RWPE2 (cell line): ENCODE results near the gene OAT.
"Not testable (repeated sequence)": the region's sequence is repeated elsewhere in the genome, so short reads cannot be mapped to it uniquely, and the experiment has no call there.

Experiments used
- ATAC-seq: fragments of 200-7000 bp; cut with Tn5 transposase; 3 replicates; pipeline ENCODE4 v1.9.1; 2021; ENCODE audit warnings: low read depth
- DNase-seq: peaks from one replicate; pipeline ENCODE4 v3.0.0-alpha.2; 2020; ENCODE audit warnings: low spot score
- H3K27ac ChIP-seq: fragments of 450-650 bp; 2 replicates; pipeline ENCODE4 v1.5.1; 2017; ENCODE audit warnings: mild to moderate bottlenecking; ENCODE audit not compliant: poor library complexity, severe bottlenecking
- H3K27me3 ChIP-seq: fragments of 250-450 bp; sonication (Bioruptor Pico); 2 replicates; pipeline ENCODE4 v1.5.1; 2021; ENCODE audit warnings: mild to moderate bottlenecking, moderate library complexity; ENCODE audit not compliant: insufficient read depth, poor library complexity, severe bottlenecking
- H3K36me3 ChIP-seq: fragments of 250-450 bp; sonication (Bioruptor Pico); 2 replicates; pipeline ENCODE4 v1.5.1; 2020; ENCODE audit warnings: low read depth, mild to moderate bottlenecking, moderate library complexity
- H3K4me1 ChIP-seq: fragments of 250-450 bp; sonication (Bioruptor Pico); 2 replicates; pipeline ENCODE4 v1.5.1; 2021; ENCODE audit warnings: mild to moderate bottlenecking, moderate library complexity; ENCODE audit not compliant: insufficient read depth, poor library complexity, severe bottlenecking
- H3K4me3 ChIP-seq: fragments of 250-450 bp; sonication (Bioruptor Pico); 2 replicates; pipeline ENCODE4 v1.5.1; 2021; ENCODE audit warnings: mild to moderate bottlenecking, moderate library complexity; ENCODE audit not compliant: severe bottlenecking
- H3K9me3 ChIP-seq: fragments of 250-450 bp; sonication (Bioruptor Pico); 2 replicates; pipeline ENCODE4 v1.5.1; 2021; ENCODE audit warnings: mild to moderate bottlenecking, moderate library complexity; ENCODE audit not compliant: severe bottlenecking
- TF ChIP-seq, protein P1 (sequence below): fragments of 450-650 bp; IDR thresholded peaks from one replicate; pipeline ENCODE4 v1.5.1; 2017; ENCODE audit warnings: mild to moderate bottlenecking, moderate library complexity; ENCODE audit not compliant: poor library complexity, severe bottlenecking

OAT gene

DNA sequence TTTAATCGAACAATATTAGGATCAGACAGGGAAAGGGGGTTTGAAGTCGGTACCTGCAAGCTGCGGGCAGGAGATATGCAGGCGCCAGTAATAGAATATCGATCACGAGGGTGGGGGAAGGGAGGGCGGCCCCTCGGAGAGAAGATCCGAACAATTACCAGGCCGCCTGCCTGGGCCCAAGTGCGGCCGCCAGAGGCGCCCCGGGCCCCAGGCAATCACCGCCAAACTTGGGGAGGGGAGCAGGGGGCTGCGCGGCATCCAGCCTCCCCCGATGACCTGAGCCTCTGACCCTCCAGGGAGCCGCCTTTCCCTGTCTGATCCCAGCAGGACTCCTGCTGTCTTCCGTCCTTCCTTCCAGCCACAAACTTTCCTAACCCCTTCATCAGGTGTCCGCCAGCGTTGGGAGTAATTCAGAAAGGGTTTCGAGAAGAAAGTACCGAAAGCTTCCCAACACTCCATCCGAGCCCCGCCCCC is 30.0 kb upstream of the OAT start:
- peaks cover 41% of the 10 kb centered on the region for H3K27me3 ChIP-seq
- H3K4me1 ChIP-seq: peaks cover 3% of the 10 kb centered on the region
- DNase-seq: no peak
- H3K4me3 ChIP-seq: no peak overlapping the region
- no peak overlapping the region for H3K27ac ChIP-seq
- no peaks in the 10 kb centered on the region for H3K36me3 ChIP-seq
- no peaks in the 10 kb centered on the region for H3K9me3 ChIP-seq
- TF ChIP-seq, protein P1, sequence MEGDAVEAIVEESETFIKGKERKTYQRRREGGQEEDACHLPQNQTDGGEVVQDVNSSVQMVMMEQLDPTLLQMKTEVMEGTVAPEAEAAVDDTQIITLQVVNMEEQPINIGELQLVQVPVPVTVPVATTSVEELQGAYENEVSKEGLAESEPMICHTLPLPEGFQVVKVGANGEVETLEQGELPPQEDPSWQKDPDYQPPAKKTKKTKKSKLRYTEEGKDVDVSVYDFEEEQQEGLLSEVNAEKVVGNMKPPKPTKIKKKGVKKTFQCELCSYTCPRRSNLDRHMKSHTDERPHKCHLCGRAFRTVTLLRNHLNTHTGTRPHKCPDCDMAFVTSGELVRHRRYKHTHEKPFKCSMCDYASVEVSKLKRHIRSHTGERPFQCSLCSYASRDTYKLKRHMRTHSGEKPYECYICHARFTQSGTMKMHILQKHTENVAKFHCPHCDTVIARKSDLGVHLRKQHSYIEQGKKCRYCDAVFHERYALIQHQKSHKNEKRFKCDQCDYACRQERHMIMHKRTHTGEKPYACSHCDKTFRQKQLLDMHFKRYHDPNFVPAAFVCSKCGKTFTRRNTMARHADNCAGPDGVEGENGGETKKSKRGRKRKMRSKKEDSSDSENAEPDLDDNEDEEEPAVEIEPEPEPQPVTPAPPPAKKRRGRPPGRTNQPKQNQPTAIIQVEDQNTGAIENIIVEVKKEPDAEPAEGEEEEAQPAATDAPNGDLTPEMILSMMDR: no peak
- no peak for ATAC-seq

DNA sequence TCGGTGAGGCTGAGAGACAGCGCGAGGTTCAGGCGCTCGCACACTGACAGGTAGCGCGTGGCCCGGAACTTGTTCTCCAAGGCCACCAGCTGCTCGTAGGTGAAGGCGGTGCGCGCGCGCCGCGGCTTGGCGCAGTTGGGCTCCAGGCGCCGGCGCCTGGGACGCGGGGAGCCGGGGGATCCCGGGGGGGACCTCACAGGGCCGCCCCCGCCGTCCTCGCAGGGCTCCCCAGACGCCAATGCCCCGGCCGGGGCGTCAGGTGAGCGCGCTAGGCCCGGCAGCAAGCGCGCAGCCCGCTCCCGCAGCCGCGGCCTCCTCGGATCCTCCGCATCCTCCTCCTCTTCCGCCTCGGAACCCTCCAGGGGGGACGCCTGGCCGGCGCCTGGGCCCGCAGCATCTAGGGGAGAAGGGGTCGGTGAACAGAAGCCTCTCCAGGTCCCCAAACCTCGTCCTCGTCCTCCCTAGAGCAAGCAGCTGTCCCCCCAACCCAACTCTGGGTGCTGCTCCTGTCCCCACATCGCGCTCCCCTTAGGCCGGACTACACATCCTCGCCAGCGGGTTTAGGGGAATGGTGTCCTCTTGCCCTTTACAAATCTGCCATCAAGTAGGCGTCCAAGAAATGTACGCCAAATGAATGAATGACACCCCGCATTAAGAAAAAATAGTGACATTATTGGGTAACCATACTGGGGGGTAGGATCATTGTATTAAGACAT is 29.2 kb upstream of the OAT start:
- no peaks in the 10 kb centered on the region for H3K9me3 ChIP-seq
- DNase-seq (no peak), ATAC-seq (no peak)
- H3K4me1 ChIP-seq: peaks cover 3% of the 10 kb centered on the region
- H3K4me3 ChIP-seq: no peak overlapping the region
- peaks cover 41% of the 10 kb centered on the region for H3K27me3 ChIP-seq
- no peak overlapping the region for H3K27ac ChIP-seq
- no peaks in the 10 kb centered on the region for H3K36me3 ChIP-seq
- TF ChIP-seq, protein P1: no peak

DNA sequence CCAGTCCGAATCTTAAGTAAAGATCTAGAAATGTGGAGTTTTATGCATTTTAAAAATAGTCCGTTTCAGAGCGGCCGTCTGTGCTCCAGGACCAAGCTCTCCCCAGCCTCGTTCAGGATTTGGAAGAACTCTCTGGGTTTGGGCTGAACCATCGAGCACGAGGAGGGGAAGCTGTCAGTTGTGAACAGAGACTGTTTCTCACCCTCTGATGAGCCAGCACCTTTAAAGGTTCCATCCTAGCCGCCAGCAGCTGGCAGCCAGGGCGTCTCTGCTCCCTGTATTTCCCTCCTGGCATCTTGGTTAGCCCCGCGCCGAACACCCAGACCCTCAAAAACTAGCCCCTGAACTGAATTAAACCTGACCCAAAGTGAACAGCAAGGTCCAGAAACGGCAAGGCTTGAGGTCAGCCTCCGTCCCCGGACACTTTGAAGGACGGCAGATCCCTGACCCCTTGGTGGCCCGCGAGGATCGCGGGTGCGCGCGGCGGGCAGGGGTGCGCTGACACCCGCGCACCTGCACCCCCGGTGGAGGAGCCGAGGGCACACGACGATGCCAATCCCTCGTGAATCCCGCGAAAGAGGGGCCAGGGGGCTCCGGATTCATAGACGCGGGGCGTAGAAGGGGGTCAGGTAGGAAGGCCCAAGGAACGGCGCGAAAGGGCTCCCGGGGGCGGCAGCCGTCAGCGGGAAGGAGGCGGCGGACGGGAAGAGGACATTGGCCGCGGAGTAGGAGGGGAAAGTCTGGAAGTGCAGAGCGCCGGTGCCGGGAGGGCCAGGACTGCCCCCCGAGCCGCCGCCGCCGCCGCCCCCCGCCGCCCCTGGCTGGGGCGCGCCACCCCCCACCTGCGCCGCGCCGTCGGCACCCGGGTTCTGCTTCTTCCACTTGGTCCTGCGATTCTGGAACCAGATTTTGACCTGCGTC is 28.4 kb upstream of the OAT start:
- Histone ChIP-seq H3K4me1 (peaks cover 3% of the 10 kb centered on the region), H3K27ac (no peak overlapping the region), H3K36me3 (no peaks in the 10 kb centered on the region), H3K4me3 (no peak overlapping the region), H3K9me3 (no peaks in the 10 kb centered on the region), H3K27me3 (peaks cover 41% of the 10 kb centered on the region)
- TF ChIP-seq, protein P1: no peak
- no peak for DNase-seq
- ATAC-seq: no peak

DNA sequence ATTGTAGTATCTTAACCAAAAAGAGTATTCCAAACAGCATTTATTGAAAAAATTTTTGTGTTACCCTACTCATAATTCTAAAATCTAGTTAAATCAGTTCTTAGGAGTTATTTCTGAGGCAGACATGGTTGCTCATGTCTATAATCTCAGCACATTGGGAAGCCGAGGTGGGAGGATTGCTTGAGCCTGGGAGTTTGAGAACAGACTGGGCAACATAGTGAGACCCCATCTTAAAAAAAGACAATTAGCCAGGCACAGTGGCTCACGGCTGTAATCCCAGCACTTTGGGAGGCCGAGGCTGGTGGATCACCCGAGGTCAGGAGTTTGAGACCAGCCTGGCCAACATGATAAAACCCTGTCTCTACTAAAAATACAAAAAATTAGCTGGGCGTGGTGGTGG is 23.0 kb upstream of the OAT start:
- not testable (repeated sequence) for H3K27ac ChIP-seq, H3K27me3 ChIP-seq, H3K4me1 ChIP-seq, H3K4me3 ChIP-seq, H3K36me3 ChIP-seq, H3K9me3 ChIP-seq, DNase-seq, ATAC-seq

DNA sequence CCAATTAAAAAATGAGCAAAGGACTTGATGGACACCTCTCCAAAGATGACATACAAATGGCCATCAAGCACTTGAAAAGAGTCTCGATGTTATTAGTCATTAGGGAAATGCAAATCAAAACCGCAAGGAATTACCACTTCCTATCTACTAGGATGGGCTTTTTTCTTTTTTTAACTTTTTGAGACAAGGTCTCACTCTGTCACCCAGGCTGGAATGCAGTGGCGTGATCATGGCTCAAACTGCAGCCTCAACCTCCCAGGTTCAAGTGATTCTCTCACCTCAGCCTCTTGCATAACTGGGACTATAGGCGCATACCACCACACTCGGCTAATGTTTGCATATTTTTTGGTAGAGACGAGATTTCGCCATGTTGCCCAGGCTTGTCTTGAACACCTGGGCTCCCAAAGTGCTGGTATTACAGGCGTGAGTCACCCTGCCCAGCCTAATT is 17.5 kb upstream of the OAT start:
- no peak overlapping the region for H3K4me3 ChIP-seq
- TF ChIP-seq, protein P1: no peak
- no peaks in the 10 kb centered on the region for H3K9me3 ChIP-seq
- no peaks in the 10 kb centered on the region for H3K27me3 ChIP-seq
- DNase-seq: peak; percentile 82
- H3K4me1 ChIP-seq: peaks cover 28% of the 10 kb centered on the region
- no peaks in the 10 kb centered on the region for H3K36me3 ChIP-seq
- ATAC-seq: peak; percentile 85
- peak overlapping the region; percentile 87 for H3K27ac ChIP-seq

DNA sequence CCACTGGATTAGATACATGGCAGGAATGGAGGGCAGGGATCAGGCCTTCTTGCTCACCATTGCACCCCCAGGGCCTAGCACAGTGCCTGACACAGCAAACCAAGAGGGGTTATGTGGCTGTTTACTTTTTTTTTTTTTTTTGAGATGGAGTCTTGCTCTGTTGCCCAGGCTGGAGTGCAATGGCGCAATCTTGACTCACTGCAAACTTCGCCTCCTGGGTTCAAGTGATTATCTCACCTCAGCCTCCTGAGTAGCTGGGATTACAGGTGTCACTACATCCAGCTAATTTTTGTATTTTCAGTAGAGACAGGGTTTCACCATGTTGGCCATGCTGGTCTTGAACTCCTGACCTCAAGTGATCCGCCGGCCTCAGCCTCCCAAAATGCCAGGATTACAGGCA is 17.0 kb upstream of the OAT start:
- H3K27me3 ChIP-seq, DNase-seq, H3K9me3 ChIP-seq, H3K36me3 ChIP-seq, H3K4me3 ChIP-seq, ATAC-seq: not testable (repeated sequence)
- Histone ChIP-seq H3K27ac (peak overlapping the region; percentile 87), H3K4me1 (peaks cover 28% of the 10 kb centered on the region)
